DND-41 (cell line): Measurements from ENCODE around the gene SPOCD1.
A peak's percentile ranks its signal among the peaks of the same experiment; 100 is the strongest.

Experiments
- ATAC-seq: fragments of 200-7000 bp; cut with Tn5 transposase; 3 replicates; pipeline ENCODE4 v1.9.1; 2021; ENCODE audit warnings: low read depth; ENCODE audit not compliant: insufficient read depth
- DNase-seq: peaks from one replicate; pipeline ENCODE4 v3.0.0-alpha.2; 2020
- H2AFZ ChIP-seq: 2 replicates; pipeline ENCODE4 v1.6.0; 2012; ENCODE audit warnings: low read depth, low read length
- H3K27ac ChIP-seq: 2 replicates; pipeline ENCODE4 v1.5.1; 2012; ENCODE audit warnings: low read length, inconsistent platforms
- H3K27me3 ChIP-seq: fragments of 200-600 bp; sonication (generic); 2 replicates; pipeline ENCODE4 v1.6.0; 2012; ENCODE audit warnings: low read length, mild to moderate bottlenecking, inconsistent platforms; ENCODE audit not compliant: insufficient read depth, poor library complexity
- H3K36me3 ChIP-seq: 2 replicates; pipeline ENCODE4 v1.5.1; 2012; ENCODE audit warnings: low read length, inconsistent platforms; ENCODE audit not compliant: insufficient read depth
- H3K4me1 ChIP-seq: 2 replicates; pipeline ENCODE4 v1.5.1; 2012; ENCODE audit warnings: mild to moderate bottlenecking, low read length; ENCODE audit not compliant: insufficient read depth
- H3K4me2 ChIP-seq: 2 replicates; pipeline ENCODE4 v1.6.0; 2012; ENCODE audit warnings: mild to moderate bottlenecking, moderate library complexity, low read length, inconsistent platforms; ENCODE audit not compliant: insufficient read depth
- H3K4me3 ChIP-seq, 2 experiments: fragments of 200-600 bp in 1 of 2; shearing (Covaris generic) in 1 of 2; 2 replicates each; pipeline ENCODE4 v1.5.1; 2012 to 2016; ENCODE audit warnings: inconsistent platforms in 2 of 2, low read length in 2 of 2, mild to moderate bottlenecking in 2 of 2, low read depth in 1 of 2, moderate library complexity in 1 of 2
- H3K79me2 ChIP-seq: 2 replicates; pipeline ENCODE4 v1.6.0; 2012; ENCODE audit warnings: low read length, inconsistent platforms; ENCODE audit not compliant: insufficient read depth
- H3K9ac ChIP-seq: 2 replicates; pipeline ENCODE4 v1.6.0; 2012; ENCODE audit warnings: low read depth, mild to moderate bottlenecking, inconsistent platforms, low read length, moderate library complexity
- H3K9me3 ChIP-seq: 2 replicates; pipeline ENCODE4 v1.5.1; 2012; ENCODE audit warnings: low read length, moderate library complexity, mild to moderate bottlenecking, inconsistent platforms; ENCODE audit not compliant: insufficient read depth, severe bottlenecking
- H4K20me1 ChIP-seq: 2 replicates; pipeline ENCODE4 v1.6.0; 2012; ENCODE audit warnings: low read length; ENCODE audit not compliant: insufficient read depth
- CTCF ChIP-seq: IDR thresholded peaks from 2 replicates; pipeline ENCODE4 v1.5.1; 2012; ENCODE audit warnings: borderline replicate concordance, low read length, moderate library complexity, mild to moderate bottlenecking; ENCODE audit not compliant: poor library complexity, severe bottlenecking; ENCODE audit errors: extremely low read depth
- EZH2 ChIP-seq: IDR thresholded peaks from 3 replicates; pipeline ENCODE4 v1.6.1; 2012; ENCODE audit warnings: borderline replicate concordance, low read depth, mild to moderate bottlenecking, moderate library complexity, low read length, inconsistent platforms; ENCODE audit not compliant: severe bottlenecking

The SPOCD1 gene

GRCh38 chr1:31835415-31835814 is 19.6 kb upstream of the SPOCD1 start:
- DNase-seq (no peak), ATAC-seq (no peak)
- Histone ChIP-seq H2AFZ (no peak overlapping the region), H3K9me3 (no peaks in the 10 kb centered on the region), H4K20me1 (no peaks in the 10 kb centered on the region), H3K4me1 (peaks cover 6% of the 10 kb centered on the region), H3K27ac (no peak overlapping the region; the same call in 1 of the 2 replicates), H3K4me2 (no peak overlapping the region), H3K9ac (no peak overlapping the region), H3K27me3 (no peaks in the 10 kb centered on the region), H3K4me3 (no peak overlapping the region), H3K79me2 (no peaks in the 10 kb centered on the region), H3K36me3 (no peaks in the 10 kb centered on the region)
- TF ChIP-seq CTCF (no peak), EZH2 (no peak)

GRCh38 chr1:31834501-31834900 is 18.7 kb upstream of the SPOCD1 start:
- no peaks in the 10 kb centered on the region for H3K27me3 ChIP-seq
- H3K9me3 ChIP-seq: no peaks in the 10 kb centered on the region
- no peak for DNase-seq
- no peak for ATAC-seq
- peak; percentile 5 for TF ChIP-seq CTCF
- no peak for TF ChIP-seq EZH2
- H4K20me1 ChIP-seq: no peaks in the 10 kb centered on the region
- no peak overlapping the region for H2AFZ ChIP-seq
- no peaks in the 10 kb centered on the region for H3K79me2 ChIP-seq
- H3K9ac ChIP-seq: no peak overlapping the region
- H3K27ac ChIP-seq: no peak overlapping the region
- no peaks in the 10 kb centered on the region for H3K36me3 ChIP-seq
- no peak overlapping the region for H3K4me3 ChIP-seq
- no peak overlapping the region for H3K4me2 ChIP-seq
- peaks cover 6% of the 10 kb centered on the region for H3K4me1 ChIP-seq

GRCh38 chr1:31831397-31832378 is 15.9 kb upstream of the SPOCD1 start:
- Histone ChIP-seq H2AFZ (no peak overlapping the region), H3K9ac (no peak overlapping the region), H3K9me3 (no peaks in the 10 kb centered on the region), H3K36me3 (no peaks in the 10 kb centered on the region), H4K20me1 (no peaks in the 10 kb centered on the region), H3K4me1 (peaks cover 28% of the 10 kb centered on the region), H3K4me3 (no peak overlapping the region), H3K27me3 (no peaks in the 10 kb centered on the region), H3K27ac (no peak overlapping the region), H3K79me2 (no peaks in the 10 kb centered on the region), H3K4me2 (no peak overlapping the region)
- ATAC-seq (no peak), DNase-seq (no peak)
- TF ChIP-seq CTCF (no peak), EZH2 (no peak)
